Iris pigment epithelial cell (primary cell): Measurements from ENCODE around the gene SOD3.

Experiments used
- DNase-seq: peaks from one replicate; pipeline ENCODE4 v3.0.0-alpha.2; 2011; ENCODE audit warnings: low read depth

The SOD3 gene

DNA sequence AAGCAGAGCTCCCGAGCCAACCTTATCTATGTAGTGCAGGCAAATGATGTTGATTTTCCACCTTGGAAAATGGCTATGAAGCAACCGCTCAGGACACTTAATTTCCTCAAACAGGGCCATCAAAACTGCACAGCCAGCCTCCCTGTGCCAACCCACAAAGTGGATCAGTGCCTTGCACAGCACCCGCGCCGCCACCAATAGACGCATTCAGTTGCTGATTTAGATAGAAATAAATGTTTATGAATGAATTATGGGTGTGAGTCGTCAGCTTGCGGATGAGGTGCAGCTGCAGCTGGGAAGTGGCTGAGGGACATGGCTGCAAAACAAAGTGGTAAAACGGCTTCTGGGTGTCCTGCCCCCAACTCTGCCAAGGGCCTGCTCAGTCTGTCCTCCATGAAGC, 47.0 kb downstream of the SOD3 start:
- no peak for DNase-seq

- DNase-seq = no peak
Observed at GRCh38 chr4:24843096-24843495, 47.7 kb downstream of the SOD3 start.

DNA sequence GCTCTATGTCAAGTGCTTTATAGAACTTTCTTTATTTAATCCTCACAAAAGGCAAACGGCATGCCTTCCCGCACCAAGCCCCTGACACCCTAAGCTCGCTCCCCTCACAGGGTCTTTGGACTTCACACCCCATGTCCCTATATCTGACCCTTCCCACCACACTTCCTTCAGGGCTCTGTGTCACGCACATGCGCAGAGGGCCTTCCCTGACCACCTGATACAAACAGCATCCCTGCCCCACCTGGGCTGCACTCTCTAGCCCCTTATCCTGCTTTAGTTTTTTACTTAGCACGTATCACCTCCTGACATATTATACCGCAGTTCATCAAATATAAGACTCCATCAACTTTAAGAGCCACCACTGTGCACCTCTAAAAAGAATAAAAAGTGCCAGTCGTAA, 49.8 kb downstream of the SOD3 start:
- no peak for DNase-seq

- DNase-seq = no peak
Observed at GRCh38 chr4:24845902-24846301, 50.5 kb downstream of the SOD3 start.

- DNase-seq = no peak
Observed at GRCh38 chr4:24846716-24847115, 51.3 kb downstream of the SOD3 start.

DNA sequence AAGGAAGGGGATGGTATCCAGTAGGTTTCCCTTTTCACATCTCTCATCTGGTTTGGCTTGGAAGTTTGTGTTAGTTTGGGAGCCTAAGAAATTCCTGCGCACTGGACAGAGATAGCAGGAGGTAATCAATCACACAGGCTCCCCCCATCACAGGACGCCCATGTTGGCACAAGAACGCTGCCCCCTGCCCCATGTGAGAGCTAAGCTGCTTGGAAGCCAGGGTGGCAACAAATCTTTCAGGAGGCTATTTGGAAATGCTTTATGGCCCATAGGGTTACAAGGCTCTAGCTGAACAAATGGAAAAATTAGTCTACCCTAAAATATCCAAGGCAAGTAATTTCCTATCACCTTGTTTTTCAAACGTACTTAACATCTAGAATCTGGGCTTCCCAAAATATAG, 54.0 kb downstream of the SOD3 start:
- DNase-seq = no peak

DNA sequence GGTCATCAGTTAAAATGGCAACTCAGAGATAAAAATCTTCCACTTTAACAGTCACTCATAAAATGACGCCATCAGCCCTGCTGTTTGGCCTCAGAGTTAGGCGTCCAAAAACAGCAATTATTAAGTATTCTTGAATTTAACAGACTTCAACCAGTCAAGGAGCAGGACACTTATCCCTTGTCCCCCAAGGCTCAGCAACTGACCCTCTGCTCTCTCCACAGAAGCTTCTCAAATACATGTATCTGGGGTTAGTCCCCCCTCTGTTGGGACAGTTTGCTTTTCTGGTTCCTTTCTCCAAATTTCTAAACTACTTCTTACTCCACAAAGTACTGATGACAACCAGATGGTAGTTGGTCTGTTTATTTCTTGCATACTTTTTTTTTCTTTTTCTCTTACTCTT, 54.4 kb downstream of the SOD3 start:
- DNase-seq = no peak
